ENCODE results near the gene CITED4.

DNA sequence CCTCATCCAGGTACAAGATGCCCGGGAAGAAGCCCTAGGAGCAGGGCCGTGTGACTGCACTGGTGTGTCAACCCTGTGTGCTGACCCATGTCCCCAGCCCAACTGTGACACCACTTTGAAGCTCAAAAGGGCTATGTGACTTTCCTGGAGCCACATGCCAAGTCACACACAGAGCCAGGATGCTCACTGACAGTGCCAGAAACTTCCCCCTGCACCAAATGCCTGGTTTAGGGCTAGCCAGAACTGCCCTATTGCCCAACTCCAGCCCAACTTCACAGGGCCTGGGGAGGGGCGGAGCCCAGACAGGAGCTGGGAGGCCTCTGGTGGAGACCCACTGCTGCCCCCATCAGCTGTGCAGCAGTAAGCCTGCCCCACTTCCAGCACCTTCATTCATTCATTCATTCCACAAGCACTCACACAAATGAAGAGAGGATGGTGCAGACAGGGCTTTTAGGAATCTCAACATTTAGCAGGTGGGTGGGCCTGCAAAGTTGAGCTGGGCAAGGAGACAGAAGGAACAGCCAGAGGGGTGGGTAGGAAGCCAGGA lies 41.8 kb downstream of the CITED4 start:
- TF ChIP-seq, protein P1, sequence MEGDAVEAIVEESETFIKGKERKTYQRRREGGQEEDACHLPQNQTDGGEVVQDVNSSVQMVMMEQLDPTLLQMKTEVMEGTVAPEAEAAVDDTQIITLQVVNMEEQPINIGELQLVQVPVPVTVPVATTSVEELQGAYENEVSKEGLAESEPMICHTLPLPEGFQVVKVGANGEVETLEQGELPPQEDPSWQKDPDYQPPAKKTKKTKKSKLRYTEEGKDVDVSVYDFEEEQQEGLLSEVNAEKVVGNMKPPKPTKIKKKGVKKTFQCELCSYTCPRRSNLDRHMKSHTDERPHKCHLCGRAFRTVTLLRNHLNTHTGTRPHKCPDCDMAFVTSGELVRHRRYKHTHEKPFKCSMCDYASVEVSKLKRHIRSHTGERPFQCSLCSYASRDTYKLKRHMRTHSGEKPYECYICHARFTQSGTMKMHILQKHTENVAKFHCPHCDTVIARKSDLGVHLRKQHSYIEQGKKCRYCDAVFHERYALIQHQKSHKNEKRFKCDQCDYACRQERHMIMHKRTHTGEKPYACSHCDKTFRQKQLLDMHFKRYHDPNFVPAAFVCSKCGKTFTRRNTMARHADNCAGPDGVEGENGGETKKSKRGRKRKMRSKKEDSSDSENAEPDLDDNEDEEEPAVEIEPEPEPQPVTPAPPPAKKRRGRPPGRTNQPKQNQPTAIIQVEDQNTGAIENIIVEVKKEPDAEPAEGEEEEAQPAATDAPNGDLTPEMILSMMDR (conservative IDR thresholded peaks at IDR 0.05; ENCODE audit: low read depth, low read length): no peak; the same call in 1 of the 2 replicates
- no peak for TF ChIP-seq EZH2 (IDR thresholded peaks at IDR 0.05; ENCODE audit: low read length, unreplicated experiment)

All from PC-3 (cell line).